OCI-LY3 (cell line): Measurements from ENCODE around the gene DCLK1.

Source experiments
- H2AFZ ChIP-seq: fragments of 200-600, 300-600 bp; shearing (Covaris generic); 2 replicates; pipeline ENCODE4 v1.6.0; 2014; ENCODE audit warnings: antibody characterized with exemption, low read depth, low read length
- H3K27ac ChIP-seq: fragments of 200-600, 300-600 bp; sonication (generic); 2 replicates; pipeline ENCODE4 v1.5.1; 2014; ENCODE audit warnings: mild to moderate bottlenecking, low read length, moderate library complexity, mixed read lengths
- H3K27me3 ChIP-seq: fragments of 200-600, 300-600 bp; sonication (generic); 2 replicates; pipeline ENCODE4 v1.6.1; 2014; ENCODE audit warnings: low read depth, low read length, mixed read lengths
- H3K36me3 ChIP-seq: fragments of 200-600, 300-600 bp; sonication (generic); replicated peaks from 2 replicates; pipeline ENCODE3; 2014; ENCODE audit warnings: low read depth, low read length, mixed read lengths
- H3K4me1 ChIP-seq: fragments of 300-600, 200-600 bp; sonication (generic); 2 replicates; pipeline ENCODE4 v1.6.1; 2014; ENCODE audit warnings: low read length, mixed read lengths
- H3K4me2 ChIP-seq: fragments of 200-600, 300-600 bp; sonication (generic); 2 replicates; pipeline ENCODE4 v1.6.1; 2014; ENCODE audit warnings: low read length, mixed read lengths
- H3K4me3 ChIP-seq: fragments of 300-600, 200-600 bp; sonication (generic); 2 replicates; pipeline ENCODE4 v1.5.1; 2014; ENCODE audit warnings: antibody characterized with exemption, mild to moderate bottlenecking, low read length, moderate library complexity
- H3K79me2 ChIP-seq: fragments of 300-600, 200-600 bp; shearing (Covaris generic); 2 replicates; pipeline ENCODE4 v1.6.1; 2014; ENCODE audit warnings: mild to moderate bottlenecking, low read length, mixed read lengths
- H3K9ac ChIP-seq: fragments of 300-600, 200-600 bp; shearing (Covaris generic); 2 replicates; pipeline ENCODE4 v1.6.0; 2014; ENCODE audit warnings: mild to moderate bottlenecking, low read length, moderate library complexity
- H3K9me3 ChIP-seq: fragments of 200-600, 300-600 bp; shearing (Covaris generic); 2 replicates; pipeline ENCODE4 v1.6.1; 2014; ENCODE audit warnings: low read length, mixed read lengths; ENCODE audit not compliant: insufficient read depth
- H4K20me1 ChIP-seq: fragments of 200-600, 300-600 bp; sonication (generic); 2 replicates; pipeline ENCODE4 v1.6.1; 2016; ENCODE audit warnings: low read length, mixed read lengths; ENCODE audit not compliant: insufficient read depth
- CTCF ChIP-seq: fragments of 200-600, 300-600 bp; sonication (generic); IDR thresholded peaks from 2 replicates; pipeline ENCODE4 v1.5.1; 2014; ENCODE audit warnings: antibody characterized with exemption, low read length, low read depth
- EZH2phosphoT487 ChIP-seq: fragments of 200-600 bp; shearing (Covaris generic); IDR thresholded peaks from 2 replicates; pipeline ENCODE4 v1.6.1; 2018; ENCODE audit warnings: antibody characterized with exemption, mixed run types, low read depth

Gene DCLK1

DNA sequence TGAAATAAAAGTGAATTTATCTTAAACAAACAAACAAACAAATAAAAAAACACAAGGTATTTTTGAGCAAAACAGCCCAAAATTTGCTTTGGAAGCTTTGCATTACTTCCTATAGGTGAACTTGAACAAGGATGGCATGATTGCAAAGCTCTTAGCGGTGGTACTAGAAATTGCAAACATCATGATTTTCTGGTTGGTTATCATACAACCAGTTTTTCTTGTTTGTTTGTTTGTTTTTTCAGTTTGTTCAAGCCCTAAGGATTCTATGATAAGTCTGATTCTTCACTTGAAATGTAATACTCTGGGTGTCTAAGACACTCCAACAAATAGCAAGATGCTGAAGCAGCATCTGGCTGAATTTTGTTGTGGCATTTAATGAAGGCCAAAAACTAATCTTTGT lies 15.9 kb downstream of the DCLK1 start:
- H3K4me3 ChIP-seq = no peak overlapping the region
- H3K79me2 ChIP-seq = no peaks in the 10 kb centered on the region
- H3K4me1 ChIP-seq = no peaks in the 10 kb centered on the region
- no peak overlapping the region for H2AFZ ChIP-seq
- H3K9me3 ChIP-seq = no peaks in the 10 kb centered on the region
- no peaks in the 10 kb centered on the region for H3K27me3 ChIP-seq
- TF ChIP-seq CTCF (no peak), EZH2phosphoT487 (no peak)
- no peaks in the 10 kb centered on the region for H3K36me3 ChIP-seq
- H3K27ac ChIP-seq = no peak overlapping the region
- H4K20me1 ChIP-seq = no peaks in the 10 kb centered on the region
- no peak overlapping the region for H3K4me2 ChIP-seq
- H3K9ac ChIP-seq = no peak overlapping the region

GRCh38 chr13:36114233-36114632 lies 16.9 kb downstream of the DCLK1 start:
- no peaks in the 10 kb centered on the region for H3K9me3 ChIP-seq
- H3K4me1 ChIP-seq = no peaks in the 10 kb centered on the region
- no peaks in the 10 kb centered on the region for H3K36me3 ChIP-seq
- no peaks in the 10 kb centered on the region for H3K27me3 ChIP-seq
- H3K79me2 ChIP-seq = no peaks in the 10 kb centered on the region
- no peak overlapping the region for H3K4me3 ChIP-seq
- no peak overlapping the region for H2AFZ ChIP-seq
- H3K4me2 ChIP-seq = no peak overlapping the region
- no peak overlapping the region for H3K27ac ChIP-seq
- TF ChIP-seq EZH2phosphoT487 (no peak), CTCF (no peak)
- no peak overlapping the region for H3K9ac ChIP-seq
- H4K20me1 ChIP-seq = no peaks in the 10 kb centered on the region

DNA sequence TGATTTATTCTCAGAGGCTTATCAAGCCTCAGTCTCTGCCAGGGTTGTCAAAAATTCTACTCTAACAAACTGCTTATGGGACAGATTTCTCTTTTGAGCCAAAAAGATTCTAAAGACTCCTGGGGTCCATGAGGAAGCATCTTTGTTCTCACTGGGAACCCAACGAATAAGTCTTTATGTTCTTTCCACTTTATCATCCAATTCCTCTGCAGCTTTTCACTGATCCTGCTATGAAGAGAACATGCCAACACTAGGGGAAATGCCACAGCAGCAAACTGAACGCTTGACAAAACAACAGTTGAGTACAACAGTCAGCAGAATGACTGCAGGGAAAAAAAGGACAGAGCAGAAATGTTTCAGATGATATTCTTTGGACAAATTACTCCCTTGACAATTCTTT lies 22.2 kb downstream of the DCLK1 start:
- Histone ChIP-seq H4K20me1 (no peaks in the 10 kb centered on the region), H3K27me3 (0 out of 2 replicates have a peak, but pooled peaks cover 2% of the 10 kb centered on the region), H3K9ac (no peak overlapping the region), H3K27ac (no peak overlapping the region), H3K4me2 (no peak overlapping the region), H3K9me3 (no peaks in the 10 kb centered on the region), H2AFZ (no peak overlapping the region), H3K79me2 (no peaks in the 10 kb centered on the region), H3K4me3 (no peak overlapping the region), H3K4me1 (no peaks in the 10 kb centered on the region), H3K36me3 (no peaks in the 10 kb centered on the region)
- TF ChIP-seq CTCF (no peak), EZH2phosphoT487 (no peak)

GRCh38 chr13:36108342-36108741 lies 22.8 kb downstream of the DCLK1 start:
- Histone ChIP-seq H3K9ac (no peak overlapping the region), H3K4me2 (no peak overlapping the region), H3K27ac (no peak overlapping the region), H3K79me2 (no peaks in the 10 kb centered on the region), H3K9me3 (no peaks in the 10 kb centered on the region), H4K20me1 (no peaks in the 10 kb centered on the region), H3K36me3 (no peaks in the 10 kb centered on the region), H3K4me1 (no peaks in the 10 kb centered on the region), H3K27me3 (0 out of 2 replicates have a peak, but pooled peaks cover 2% of the 10 kb centered on the region), H2AFZ (no peak overlapping the region), H3K4me3 (no peak overlapping the region)
- TF ChIP-seq CTCF = no peak
- TF ChIP-seq EZH2phosphoT487 = no peak
